Uterus (tissue), 2 donors: ENCODE measurements around the gene PFDN2.

ENCODE experiments used
- POLR2A ChIP-seq, 2 donors: fragments of 450-650 bp; IDR thresholded peaks; one replicate each; pipeline ENCODE4 v1.6.1; 2016; ENCODE audit warnings: antibody characterized with exemption in 2 of 2, mild to moderate bottlenecking in 1 of 2, moderate library complexity in 1 of 2
- TF ChIP-seq, protein P1 (sequence below), 4 experiments: fragments of 200-600 bp in 2 of 4; fragments of 450-650 bp in 2 of 4; sonication (generic) in 2 of 4; IDR thresholded peaks; one replicate each; pipeline ENCODE4 v1.5.1; 2016 to 2019; ENCODE audit warnings: antibody characterized with exemption in 4 of 4, mild to moderate bottlenecking in 2 of 4, moderate library complexity in 1 of 4

DNA sequence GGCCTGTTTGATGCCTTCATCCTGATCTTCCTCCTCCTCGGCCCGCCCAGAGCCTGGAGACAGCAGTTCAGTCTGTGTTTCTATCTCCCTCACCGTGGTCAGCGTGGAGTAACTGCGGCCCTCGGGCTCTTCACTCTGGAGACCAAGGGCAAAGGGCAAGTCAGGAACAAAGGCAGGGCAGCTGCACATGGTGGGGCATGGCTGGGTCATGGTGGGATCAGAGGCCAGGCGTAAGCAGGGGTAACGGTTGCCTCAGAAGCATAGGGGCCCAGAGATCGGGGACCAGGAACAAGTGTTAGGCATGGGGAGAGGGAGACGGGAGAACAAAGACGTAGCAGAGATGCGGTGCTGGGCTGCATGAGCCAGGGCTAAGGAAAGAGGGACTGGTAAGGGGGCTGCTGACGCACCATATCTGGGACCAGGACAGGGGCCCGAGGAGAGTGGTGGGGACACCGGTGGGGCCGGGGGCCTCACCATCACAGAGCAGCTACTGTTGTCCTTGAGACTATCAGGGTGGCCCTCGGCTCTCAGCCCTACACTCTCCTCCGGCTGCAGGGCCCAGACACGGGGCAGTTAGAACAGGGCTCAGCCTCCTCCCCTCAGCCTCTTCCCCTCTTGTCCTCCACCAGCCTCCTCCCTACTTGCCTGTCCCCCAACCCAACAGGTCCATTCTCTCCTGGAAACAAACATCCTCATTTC lies 44.9 kb downstream of the PFDN2 start:
- TF ChIP-seq, protein P1, sequence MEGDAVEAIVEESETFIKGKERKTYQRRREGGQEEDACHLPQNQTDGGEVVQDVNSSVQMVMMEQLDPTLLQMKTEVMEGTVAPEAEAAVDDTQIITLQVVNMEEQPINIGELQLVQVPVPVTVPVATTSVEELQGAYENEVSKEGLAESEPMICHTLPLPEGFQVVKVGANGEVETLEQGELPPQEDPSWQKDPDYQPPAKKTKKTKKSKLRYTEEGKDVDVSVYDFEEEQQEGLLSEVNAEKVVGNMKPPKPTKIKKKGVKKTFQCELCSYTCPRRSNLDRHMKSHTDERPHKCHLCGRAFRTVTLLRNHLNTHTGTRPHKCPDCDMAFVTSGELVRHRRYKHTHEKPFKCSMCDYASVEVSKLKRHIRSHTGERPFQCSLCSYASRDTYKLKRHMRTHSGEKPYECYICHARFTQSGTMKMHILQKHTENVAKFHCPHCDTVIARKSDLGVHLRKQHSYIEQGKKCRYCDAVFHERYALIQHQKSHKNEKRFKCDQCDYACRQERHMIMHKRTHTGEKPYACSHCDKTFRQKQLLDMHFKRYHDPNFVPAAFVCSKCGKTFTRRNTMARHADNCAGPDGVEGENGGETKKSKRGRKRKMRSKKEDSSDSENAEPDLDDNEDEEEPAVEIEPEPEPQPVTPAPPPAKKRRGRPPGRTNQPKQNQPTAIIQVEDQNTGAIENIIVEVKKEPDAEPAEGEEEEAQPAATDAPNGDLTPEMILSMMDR (IDR thresholded peaks at IDR 0.05): no peak
- TF ChIP-seq POLR2A (IDR thresholded peaks at IDR 0.05): no peak
